Uterus (tissue), 4 donors: ENCODE results near the gene AMT. TPM values are rescaled to one million over a fixed set of nuclear protein-coding genes. Genes with fewer than 3 reads are reported as not detected.
A peak's percentile ranks its signal among the peaks of the same experiment; 100 is the strongest.

Source experiments
- DNase-seq, 2 donors: peaks; one replicate each; pipeline ENCODE4 v3.0.0-alpha.2; 2019 to 2020
- H3K27ac ChIP-seq, 2 donors: fragments of 200-600 bp; sonication (generic); 1 replicate in 1 of 2; 2 replicates in 1 of 2; pipeline ENCODE4 v1.5.1; 2016 to 2018
- H3K27me3 ChIP-seq, 2 donors: fragments of 200-600 bp; sonication (generic); one replicate each; pipeline ENCODE4 v1.5.1; 2018 to 2019; ENCODE audit warnings: control low read depth in 1 of 2
- H3K36me3 ChIP-seq, 2 donors: fragments of 200-600 bp; sonication (generic); one replicate each; pipeline ENCODE4 v1.5.1; 2019; ENCODE audit warnings: control low read depth in 1 of 2
- H3K4me1 ChIP-seq, 2 donors: fragments of 200-600 bp; sonication (generic); one replicate each; pipeline ENCODE4 v1.5.1; 2018 to 2019; ENCODE audit warnings: control low read depth in 1 of 2
- H3K4me3 ChIP-seq, 2 donors: fragments of 200-600 bp; sonication (generic); 1 replicate in 1 of 2; 2 replicates in 1 of 2; pipeline ENCODE4 v1.5.1; 2018 to 2019; ENCODE audit warnings: mild to moderate bottlenecking in 1 of 2
- H3K9me3 ChIP-seq, 2 donors: fragments of 200-600 bp; sonication (generic); one replicate each; pipeline ENCODE4 v1.5.1; 2019; ENCODE audit warnings: control low read depth in 1 of 2
- POLR2A ChIP-seq, 2 donors: fragments of 450-650 bp; IDR thresholded peaks; one replicate each; pipeline ENCODE4 v1.6.1; 2016; ENCODE audit warnings: antibody characterized with exemption in 2 of 2, mild to moderate bottlenecking in 1 of 2, moderate library complexity in 1 of 2
- intact Hi-C: fragments of 100-400 bp; cut with DNase I; formaldehyde crosslinking; loops from one replicate; pipeline ENCODE4 v1.15.1; 2023; ENCODE audit warnings: low total_unique reads
- total RNA-seq, 4 donors: library from RNA; depleted of rRNA in 3 of 4; stranded (reverse); fragments of >200 nt in 3 of 4; gene quantifications; one replicate each; pipeline versions ENCODE4 v1.1.0 to v1.2.4, GENCODE V29; 2014 to 2023
- TF ChIP-seq, protein P1 (sequence below), 4 experiments: fragments of 200-600 bp in 2 of 4; fragments of 450-650 bp in 2 of 4; sonication (generic) in 2 of 4; IDR thresholded peaks; one replicate each; pipeline ENCODE4 v1.5.1; 2016 to 2019; ENCODE audit warnings: antibody characterized with exemption in 4 of 4, mild to moderate bottlenecking in 2 of 4, moderate library complexity in 1 of 4
- donor health status: DM: yes; HTN: yes; CAD: no.

The AMT gene
- 10 to 100 TPM in 3 of 4 donors, 1 to 10 TPM in 1; 1.5 to 17.9 (median 14.0) TPM for total RNA-seq

- Histone ChIP-seq H3K36me3 (no peaks in the 10 kb centered on the region), H3K27me3 (no peaks in the 10 kb centered on the region), H3K4me3 (no peak within 1 kb of the TSS), H3K4me1 (no peaks in the 10 kb centered on the region), H3K27ac (peak within 1 kb of the TSS in 1 of 2 donors; percentile 16), H3K9me3 (no peaks in the 10 kb centered on the region)
- TF ChIP-seq, protein P1, sequence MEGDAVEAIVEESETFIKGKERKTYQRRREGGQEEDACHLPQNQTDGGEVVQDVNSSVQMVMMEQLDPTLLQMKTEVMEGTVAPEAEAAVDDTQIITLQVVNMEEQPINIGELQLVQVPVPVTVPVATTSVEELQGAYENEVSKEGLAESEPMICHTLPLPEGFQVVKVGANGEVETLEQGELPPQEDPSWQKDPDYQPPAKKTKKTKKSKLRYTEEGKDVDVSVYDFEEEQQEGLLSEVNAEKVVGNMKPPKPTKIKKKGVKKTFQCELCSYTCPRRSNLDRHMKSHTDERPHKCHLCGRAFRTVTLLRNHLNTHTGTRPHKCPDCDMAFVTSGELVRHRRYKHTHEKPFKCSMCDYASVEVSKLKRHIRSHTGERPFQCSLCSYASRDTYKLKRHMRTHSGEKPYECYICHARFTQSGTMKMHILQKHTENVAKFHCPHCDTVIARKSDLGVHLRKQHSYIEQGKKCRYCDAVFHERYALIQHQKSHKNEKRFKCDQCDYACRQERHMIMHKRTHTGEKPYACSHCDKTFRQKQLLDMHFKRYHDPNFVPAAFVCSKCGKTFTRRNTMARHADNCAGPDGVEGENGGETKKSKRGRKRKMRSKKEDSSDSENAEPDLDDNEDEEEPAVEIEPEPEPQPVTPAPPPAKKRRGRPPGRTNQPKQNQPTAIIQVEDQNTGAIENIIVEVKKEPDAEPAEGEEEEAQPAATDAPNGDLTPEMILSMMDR (IDR thresholded peaks at IDR 0.05): no peak
- TF ChIP-seq POLR2A (IDR thresholded peaks at IDR 0.05): no peak
- DNase-seq: no peak
- intact Hi-C loops: no loop called here
Observed at GRCh38 chr3:49422379-49423248, at the start of gene AMT. AMT (minus strand) TSS chr3:49422473; CDS start chr3:49422450, 23 bp downstream.

GRCh38 chr3:49470714-49471420 is 48.6 kb upstream of the AMT start:
- Histone ChIP-seq H3K36me3 (no peaks in the 10 kb centered on the region), H3K4me1 (peaks cover 7 to 15% of the 10 kb centered on the region in 2 donors)
- intact Hi-C loops: no loop called here

DNA sequence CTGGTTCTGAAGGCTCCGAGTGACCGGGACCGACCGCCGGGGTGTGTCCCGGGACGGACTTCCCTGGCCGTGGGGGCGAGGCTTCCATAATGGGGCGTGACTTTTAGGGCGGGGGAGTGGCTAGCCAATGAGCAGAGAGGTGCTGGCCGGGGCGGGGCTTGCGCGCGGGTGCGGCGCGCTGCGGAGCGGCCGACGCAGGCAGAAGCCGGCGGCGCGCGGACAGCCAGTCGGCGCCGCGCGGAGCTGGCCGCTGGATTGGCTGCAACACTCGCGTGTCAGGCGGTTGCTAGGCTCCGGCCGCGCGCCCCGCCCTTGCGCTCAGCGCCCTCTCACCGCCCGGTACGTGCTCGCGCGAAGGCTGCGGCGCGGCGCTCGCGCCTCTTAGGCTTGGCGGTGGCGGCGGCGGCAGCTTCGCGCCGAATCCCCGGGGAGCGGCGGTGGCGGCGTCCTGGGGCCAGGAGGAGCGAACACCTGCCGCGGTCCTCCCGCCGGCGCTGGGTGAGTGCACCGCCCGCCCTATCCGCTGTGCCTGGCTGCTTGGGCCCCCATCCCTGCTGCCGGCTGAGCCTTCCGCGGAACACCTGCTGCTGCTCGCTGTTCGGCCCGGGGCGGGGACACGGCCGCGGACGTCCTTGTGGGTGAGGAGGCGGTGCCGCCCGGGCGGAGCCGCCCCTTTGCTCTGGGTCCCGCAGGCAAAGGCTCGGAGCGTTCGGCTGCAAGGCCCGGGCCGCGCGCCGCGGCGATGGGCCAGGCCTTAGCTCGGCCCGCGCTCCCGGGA is 47.9 kb upstream of the AMT start, which contains the start of gene DAG1:
TSS of gene DAG1 (plus strand) at position 332 of the 778 bp plus-strand sequence. CDS start 40,268 bp downstream, outside the sequence.
- H3K27ac ChIP-seq: peak within 1 kb of the TSS; percentile 95 to 97
- H3K27me3 ChIP-seq: no peaks in the 10 kb centered on the region
- peak; percentile 63 to 90 for TF ChIP-seq POLR2A (IDR thresholded peaks at IDR 0.05)
- TF ChIP-seq, protein P1 (IDR thresholded peaks at IDR 0.05): peak in 3 of 4 experiments; percentile 3 to 9 (median 5)
- H3K4me3 ChIP-seq: peak within 1 kb of the TSS; percentile 52 to 96
- no peaks in the 10 kb centered on the region for H3K36me3 ChIP-seq
- peak; percentile 99 for DNase-seq
- H3K4me1 ChIP-seq: peaks cover 7 to 15% of the 10 kb centered on the region in 2 donors
- no peaks in the 10 kb centered on the region for H3K9me3 ChIP-seq
- intact Hi-C loops: no loop called here

More at GRCh38 chr3:49470714-49471420, 48.6 kb upstream of the AMT start:
- peak overlapping the region; percentile 52 to 96 for H3K4me3 ChIP-seq
- H3K9me3 ChIP-seq: no peaks in the 10 kb centered on the region
- TF ChIP-seq POLR2A (IDR thresholded peaks at IDR 0.05): no peak
- TF ChIP-seq, protein P1 (IDR thresholded peaks at IDR 0.05): peak in 1 of 4 experiments; percentile 1
- peak in 1 of 2 donors; percentile 32 for DNase-seq
- no peaks in the 10 kb centered on the region for H3K27me3 ChIP-seq
- peak overlapping the region; percentile 86 to 97 for H3K27ac ChIP-seq

DNA sequence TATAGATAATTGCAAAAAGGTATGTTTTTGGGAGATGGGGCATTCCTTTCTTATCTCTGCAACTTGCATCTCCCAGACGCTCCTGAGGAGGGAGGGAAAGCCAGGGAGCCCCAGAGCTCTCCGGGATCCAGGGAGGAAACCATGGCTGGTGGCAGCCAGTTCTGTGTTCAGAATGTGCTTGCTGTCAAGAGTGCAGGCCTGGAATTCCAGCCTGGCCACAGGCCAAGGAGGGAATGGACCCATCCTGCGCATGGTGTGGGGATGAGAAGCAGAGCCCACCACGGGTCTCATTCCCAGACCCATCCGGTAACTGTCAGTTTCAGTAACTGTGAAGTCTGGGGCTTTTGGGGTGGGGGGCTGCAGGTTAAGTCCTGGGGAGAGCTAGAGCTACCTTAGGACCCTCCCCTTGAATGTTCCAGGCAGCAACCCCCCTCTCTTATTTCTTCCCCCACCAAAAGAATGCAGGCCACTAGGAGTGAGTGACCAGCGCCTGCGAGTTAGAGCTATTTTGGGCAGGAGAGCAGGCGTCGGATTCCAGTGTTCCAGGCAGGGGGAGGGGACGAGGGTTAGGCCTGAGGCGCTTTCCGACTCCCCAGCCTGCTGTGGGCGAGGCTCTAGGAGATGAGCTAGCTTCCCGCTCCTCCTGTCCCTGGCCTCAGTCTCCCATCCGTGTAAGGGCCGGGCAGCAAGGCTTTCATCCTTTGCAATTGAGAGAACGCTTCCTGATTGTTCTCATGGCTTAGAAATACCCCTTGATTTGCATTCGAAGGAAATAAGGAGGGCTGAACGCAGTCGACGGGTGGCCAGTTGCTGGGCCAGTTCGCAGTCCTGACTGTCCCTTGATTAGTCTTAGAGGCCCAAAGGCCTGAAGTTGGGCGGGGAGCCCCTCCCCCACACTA is 47.0 kb upstream of the AMT start:
- H3K27ac ChIP-seq: peak overlapping the region; percentile 89 to 95
- H3K4me3 ChIP-seq: peak overlapping the region; percentile 31 to 44
- intact Hi-C loops: no loop called here
- TF ChIP-seq, protein P1 (IDR thresholded peaks at IDR 0.05): no peak
- TF ChIP-seq POLR2A (IDR thresholded peaks at IDR 0.05): no peak
- H3K4me1 ChIP-seq: peaks cover 7 to 15% of the 10 kb centered on the region in 2 donors
- H3K9me3 ChIP-seq: no peaks in the 10 kb centered on the region
- H3K36me3 ChIP-seq: no peaks in the 10 kb centered on the region
- peak; percentile 76 to 77 for DNase-seq
- no peaks in the 10 kb centered on the region for H3K27me3 ChIP-seq
